Heart left ventricle (tissue), 16 donors: ENCODE measurements around the gene SHISA8. TPM values are rescaled to one million over a fixed set of nuclear protein-coding genes. Genes with fewer than 3 reads are reported as not detected.

Source experiments
- ATAC-seq, 4 donors: fragments of 200-7000 bp; cut with Tn5 transposase; one replicate each; pipeline ENCODE4 v1.9.1; 2020 to 2022; ENCODE audit warnings: moderate library complexity in 4 of 4, mild to moderate bottlenecking in 3 of 4, moderate number of reproducible peaks in 1 of 4
- DNase-seq, 5 donors: peaks; one replicate each; pipeline ENCODE4 v3.0.0-alpha.2; 2020
- H3K27ac ChIP-seq, 12 donors: fragments of 200-600 bp; sonication (generic) in 4 of 12; one replicate each; pipeline versions ENCODE4 v1.5.0 to v1.8.0; 2016 to 2022; ENCODE audit warnings: mild to moderate bottlenecking in 2 of 12
- H3K27me3 ChIP-seq, 9 donors: fragments of 200-600 bp; sonication (generic) in 2 of 9; one replicate each; pipeline versions ENCODE4 v1.5.1 to v1.8.0; 2016 to 2022; ENCODE audit warnings: mild to moderate bottlenecking in 3 of 9
- H3K36me3 ChIP-seq, 9 donors: fragments of 200-600 bp; sonication (generic) in 2 of 9; one replicate each; pipeline versions ENCODE4 v1.5.0 to v1.8.0; 2018 to 2022; ENCODE audit warnings: mild to moderate bottlenecking in 2 of 9
- H3K4me1 ChIP-seq, 12 donors: fragments of 200-600 bp; sonication (generic) in 4 of 12; one replicate each; pipeline versions ENCODE4 v1.5.0 to v1.8.0; 2016 to 2022; ENCODE audit warnings: mild to moderate bottlenecking in 3 of 12
- H3K4me3 ChIP-seq, 12 donors: fragments of 200-600 bp; sonication (generic) in 4 of 12; one replicate each; pipeline versions ENCODE4 v1.5.0 to v1.8.0; 2017 to 2022; ENCODE audit warnings: mild to moderate bottlenecking in 9 of 12, moderate library complexity in 4 of 12
- H3K9me3 ChIP-seq, 12 donors: fragments of 200-600 bp; sonication (generic) in 4 of 12; one replicate each; pipeline versions ENCODE4 v1.5.0 to v1.8.0; 2016 to 2022; ENCODE audit warnings: mild to moderate bottlenecking in 1 of 12
- CTCF ChIP-seq, 12 donors: fragments of 200-600 bp; sonication (generic) in 4 of 12; IDR thresholded peaks; one replicate each; pipeline versions ENCODE4 v1.5.0 to v1.8.0; 2018 to 2022; ENCODE audit warnings: antibody characterized with exemption in 12 of 12, mild to moderate bottlenecking in 5 of 12
- POLR2A ChIP-seq, 2 donors: fragments of 450-650 bp; IDR thresholded peaks; one replicate each; pipeline ENCODE4 v1.6.1; 2017; ENCODE audit warnings: antibody characterized with exemption in 2 of 2, mild to moderate bottlenecking in 2 of 2, moderate library complexity in 2 of 2
- WGBS, 4 donors: extraction: QIAGEN DNeasy Blood & Tissue Kit in 2 of 4; methylation state at CpG; one replicate each; pipeline versions ENCODE4 v1.1.5 to v1.1.7; 2013 to 2018; 5-methylcytosine and 5-hydroxymethylcytosine counted together
- intact Hi-C, 10 donors: fragments of 100-400 bp; cut with DNase I; formaldehyde crosslinking; loops; one replicate each; pipeline versions ENCODE4 v1.11.1 to v1.14.2; 2022
- polyA plus RNA-seq, 2 donors: library from polyadenylated mRNA; stranded (reverse); fragments of 200-250 nt; gene quantifications; one replicate each; pipeline ENCODE4 v1.2.3, GENCODE V29; 2013
- total RNA-seq, 9 donors: library from RNA; depleted of rRNA in 2 of 9; stranded (reverse); fragments of >200 nt in 2 of 9; fragmentation: NEBNext Ultra II Directional in 3 of 9; extraction: Animal tissue kit (Norgen Biotek cat#: 25700) in 3 of 9; gene quantifications; one replicate each; pipeline versions ENCODE4 v1.1.0 to v1.2.4, GENCODE V29; 2016 to 2023
- donor health status: ischemic (EF 13 %, LVEDD 7.1; RV severe dilation, severe dysfunction).
- donor health status: healthy with polysubstance abuse.
- donor health status: DM: no; HTN: yes; CAD: no.
- donor health status: DM: no; HTN: no; CAD: no.
- donor health status: ischemic (EF 25% LVEDD 6.9; RV normal size, moderate dysfunction).
- donor health status: ischemic (EF 25% LVEDD 5.7; RV mildly dilated, moderate dysfunction).
- donor health status: healthy.
- donor health status: DM: yes; HTN: yes; CAD: no.
- donor health status: ischemic (EF 35%, LVEDD 5.7; RV mildly dilated, moderate dysfunction).
- donor health status: nonischemic (EF 11% LVEDD 7.7; RV severe dilation, severe dysfunction).
- donor health status: DM: yes; HTN: yes; CAD: no.
- donor health status: PGD.
- donor health status: ischemic (EF 29% LVEDD 5.4; RV normal size, mild dysfunction).
- donor health status: nonischemic (EF 23%, LVEDD 6.1; RV moderate dilation, normal function).

Gene SHISA8
- total and polyA plus RNA-seq, 11 donors: 0.48 to 4.4 (median 1.2) TPM; not detected in 1

GRCh38 chr22:41904450-41905410, 10.1 kb downstream of the SHISA8 start:
- peak overlapping the region in 1 of 12 donors; percentile 74 for H3K27ac ChIP-seq

GRCh38 chr22:41902932-41903421, 11.9 kb downstream of the SHISA8 start:
- peak; percentile 71 to 88 (median 85) for DNase-seq
- H3K27me3 ChIP-seq: no peaks in the 10 kb centered on the region
- TF ChIP-seq CTCF (IDR thresholded peaks at IDR 0.05): no peak
- TF ChIP-seq POLR2A (IDR thresholded peaks at IDR 0.05): no peak
- 10 to 59% (median 55%) methylated on average over 2 to 15 of the region's 15 CpGs for WGBS, 4 donors
- H3K4me3 ChIP-seq: no peak overlapping the region
- intact Hi-C loops: loop anchor here in 1 of 10 donors (5.0 kb wide), 1 partner anchor 71 kb away; the partner anchor contains the start of gene SREBF2
- peaks cover 0 to 43% (median 14%) of the 10 kb centered on the region in 12 donors for H3K4me1 ChIP-seq
- H3K36me3 ChIP-seq: peaks cover 0 to 92% (median 79%) of the 10 kb centered on the region in 9 donors
- no peaks in the 10 kb centered on the region for H3K9me3 ChIP-seq
- peak; percentile 55 to 78 (median 70) for ATAC-seq
- peak overlapping the region; percentile 38 to 83 (median 65) for H3K27ac ChIP-seq

More at GRCh38 chr22:41904450-41905410, 10.1 kb downstream of the SHISA8 start:
- no peak for DNase-seq
- peaks cover 0 to 75% (median 62%) of the 10 kb centered on the region in 9 donors for H3K36me3 ChIP-seq
- no peak for ATAC-seq
- no peak for TF ChIP-seq CTCF (IDR thresholded peaks at IDR 0.05)
- no peak for TF ChIP-seq POLR2A (IDR thresholded peaks at IDR 0.05)
- intact Hi-C loops: loop anchor here in 1 of 10 donors (5.0 kb wide), 1 partner anchor 72 kb away; the partner anchor contains the start of gene SREBF2
- 88 to 94% (median 92%) methylated on average over 16 to 24 of the region's 24 CpGs for WGBS, 4 donors
- H3K4me1 ChIP-seq: peaks cover 0 to 43% (median 14%) of the 10 kb centered on the region in 12 donors
- no peaks in the 10 kb centered on the region for H3K9me3 ChIP-seq
- H3K27me3 ChIP-seq: peaks cover 0 to 3% (median 0%) of the 10 kb centered on the region in 9 donors
- H3K4me3 ChIP-seq: no peak overlapping the region

- H3K36me3 ChIP-seq: peaks cover 0 to 99% (median 89%) of the 10 kb centered on the region in 9 donors
- H3K9me3 ChIP-seq: no peaks in the 10 kb centered on the region
- TF ChIP-seq POLR2A (IDR thresholded peaks at IDR 0.05) (no peak), CTCF (IDR thresholded peaks at IDR 0.05) (no peak)
- no peak for ATAC-seq
- H3K27me3 ChIP-seq: no peaks in the 10 kb centered on the region
- no peak overlapping the region for H3K4me3 ChIP-seq
- no peak for DNase-seq
- H3K27ac ChIP-seq: peak overlapping the region in 3 of 12 donors; percentile 74 to 83 (median 79)
- intact Hi-C loops: loop anchor here in 1 of 10 donors (5.0 kb wide), 1 partner anchor 70 kb away; the partner anchor contains the start of gene SREBF2
- peaks cover 0 to 44% (median 14%) of the 10 kb centered on the region in 12 donors for H3K4me1 ChIP-seq
- 89 to 97% (median 92%) methylated on average over 7 of the region's 7 CpGs for WGBS, 4 donors
Observed at GRCh38 chr22:41902016-41902415, 12.9 kb downstream of the SHISA8 start.
